Upper lobe of right lung (tissue), 1 donor: ENCODE results near the gene SLC8B1. TPM values are rescaled to one million over a fixed set of nuclear protein-coding genes. Genes with fewer than 3 reads are reported as not detected.

Experiments
- ATAC-seq: fragments of 200-7000 bp; cut with Tn5 transposase; one replicate; pipeline ENCODE4 v1.9.1; 2020; ENCODE audit warnings: mild to moderate bottlenecking, moderate library complexity
- DNase-seq: peaks from one replicate; pipeline ENCODE4 v3.0.0-alpha.2; 2020
- H3K27ac ChIP-seq: fragments of 200-600 bp; one replicate; pipeline ENCODE4 v1.8.0; 2022
- H3K27me3 ChIP-seq: fragments of 200-600 bp; one replicate; pipeline ENCODE4 v1.8.0; 2022; ENCODE audit warnings: mild to moderate bottlenecking
- H3K36me3 ChIP-seq: fragments of 200-600 bp; one replicate; pipeline ENCODE4 v1.8.0; 2022
- H3K4me1 ChIP-seq: fragments of 200-600 bp; one replicate; pipeline ENCODE4 v1.8.0; 2022
- H3K4me3 ChIP-seq: fragments of 200-600 bp; one replicate; pipeline ENCODE4 v1.8.0; 2022; ENCODE audit warnings: mild to moderate bottlenecking
- H3K9me3 ChIP-seq: fragments of 200-600 bp; one replicate; pipeline ENCODE4 v1.8.0; 2022
- intact Hi-C: fragments of 100-400 bp; cut with DNase I; formaldehyde crosslinking; loops from one replicate; pipeline ENCODE4 v1.11.0; 2022
- total RNA-seq: library from RNA; stranded (reverse); fragmentation: NEBNext Ultra II Directional; extraction: Animal tissue kit (Norgen Biotek cat#: 25700); gene quantifications from one replicate; pipeline ENCODE4 v1.2.1, GENCODE V29; 2021
- TF ChIP-seq, protein P1 (sequence below): fragments of 200-600 bp; IDR thresholded peaks from one replicate; pipeline ENCODE4 v1.8.0; 2022; ENCODE audit warnings: antibody characterized with exemption
- donor health status: DM: no; HTN: yes; CAD: no; lungs with severe emphysema.

SLC8B1 gene
- total RNA-seq, 1 donor from 2014 or later, result 42.8 TPM

DNA sequence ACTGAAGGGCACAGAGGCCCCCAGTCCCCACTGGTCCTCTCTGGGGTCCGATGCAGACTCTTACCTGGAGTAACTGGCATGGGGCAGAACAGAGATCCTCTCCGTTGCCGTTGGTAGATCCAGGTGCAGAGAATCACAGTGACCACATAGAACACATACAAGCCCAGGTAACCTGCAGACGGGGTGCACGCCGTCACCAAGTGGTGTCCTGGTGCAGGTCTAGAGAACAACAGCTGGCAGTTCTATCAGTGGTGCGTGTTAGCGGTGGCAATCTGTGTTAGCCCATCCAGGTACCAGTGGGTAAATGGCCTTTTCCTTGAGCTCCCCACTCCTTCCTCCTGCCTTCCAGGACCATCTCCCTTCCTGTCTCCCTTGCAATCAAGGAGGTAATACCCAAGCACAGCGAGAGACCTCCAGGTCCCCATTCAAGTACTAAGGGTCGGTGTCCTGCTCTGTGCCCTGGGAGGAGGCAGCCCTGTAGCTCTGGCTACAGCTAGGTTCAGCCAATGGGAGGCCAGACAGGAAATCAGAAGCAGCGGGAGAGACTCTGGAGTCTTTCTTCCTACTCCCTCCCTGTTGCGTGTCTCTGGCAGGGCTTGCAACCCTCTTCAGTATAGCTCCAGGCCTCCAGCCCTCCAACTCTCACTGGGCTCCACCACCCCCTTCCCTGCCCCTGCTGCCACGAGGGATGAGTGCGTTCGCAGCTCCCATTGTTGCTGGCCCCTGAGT, 15.8 kb downstream of the SLC8B1 start:
- no peak for ATAC-seq

DNA sequence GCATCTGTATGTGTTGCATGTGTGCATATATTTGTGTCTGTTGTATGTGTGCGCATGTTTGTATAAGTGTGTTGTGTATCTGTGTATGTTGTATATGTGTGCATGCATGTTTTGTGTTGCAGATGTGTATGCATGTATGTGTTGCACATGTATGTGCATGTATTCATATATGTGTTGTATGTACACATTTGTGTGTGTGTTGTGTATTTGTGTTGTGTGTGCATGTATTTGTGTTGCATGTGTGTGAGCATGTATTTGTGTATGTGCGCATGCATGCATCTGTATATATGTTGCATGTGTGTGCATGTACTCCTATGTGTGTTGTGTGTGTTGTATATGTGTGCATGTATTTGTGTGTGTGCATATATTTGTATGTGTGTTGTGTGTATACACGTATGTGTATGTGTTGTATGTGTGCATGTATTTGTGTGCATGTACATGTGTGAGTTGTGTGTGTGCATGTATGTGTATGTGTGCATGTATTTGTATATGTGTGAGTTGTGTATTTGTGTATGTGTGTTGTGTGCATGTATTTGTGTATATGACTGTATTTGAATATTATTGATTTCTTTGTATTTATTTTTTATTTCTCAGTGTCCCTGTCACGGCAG, 16.8 kb downstream of the SLC8B1 start:
- no peaks in the 10 kb centered on the region for H3K4me1 ChIP-seq
- ATAC-seq, result no peak
- TF ChIP-seq, protein P1, sequence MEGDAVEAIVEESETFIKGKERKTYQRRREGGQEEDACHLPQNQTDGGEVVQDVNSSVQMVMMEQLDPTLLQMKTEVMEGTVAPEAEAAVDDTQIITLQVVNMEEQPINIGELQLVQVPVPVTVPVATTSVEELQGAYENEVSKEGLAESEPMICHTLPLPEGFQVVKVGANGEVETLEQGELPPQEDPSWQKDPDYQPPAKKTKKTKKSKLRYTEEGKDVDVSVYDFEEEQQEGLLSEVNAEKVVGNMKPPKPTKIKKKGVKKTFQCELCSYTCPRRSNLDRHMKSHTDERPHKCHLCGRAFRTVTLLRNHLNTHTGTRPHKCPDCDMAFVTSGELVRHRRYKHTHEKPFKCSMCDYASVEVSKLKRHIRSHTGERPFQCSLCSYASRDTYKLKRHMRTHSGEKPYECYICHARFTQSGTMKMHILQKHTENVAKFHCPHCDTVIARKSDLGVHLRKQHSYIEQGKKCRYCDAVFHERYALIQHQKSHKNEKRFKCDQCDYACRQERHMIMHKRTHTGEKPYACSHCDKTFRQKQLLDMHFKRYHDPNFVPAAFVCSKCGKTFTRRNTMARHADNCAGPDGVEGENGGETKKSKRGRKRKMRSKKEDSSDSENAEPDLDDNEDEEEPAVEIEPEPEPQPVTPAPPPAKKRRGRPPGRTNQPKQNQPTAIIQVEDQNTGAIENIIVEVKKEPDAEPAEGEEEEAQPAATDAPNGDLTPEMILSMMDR, result no peak
- H3K27me3 ChIP-seq, result no peaks in the 10 kb centered on the region
- H3K27ac ChIP-seq, result no peak overlapping the region
- DNase-seq, result no peak
- peaks cover 73% of the 10 kb centered on the region for H3K36me3 ChIP-seq
- intact Hi-C loops, result no loop called here
- no peak overlapping the region for H3K4me3 ChIP-seq
- no peaks in the 10 kb centered on the region for H3K9me3 ChIP-seq

More for the DNA sequence above, 15.8 kb downstream of the SLC8B1 start:
- no peak overlapping the region for H3K27ac ChIP-seq
- H3K4me3 ChIP-seq, result no peak overlapping the region
- no peaks in the 10 kb centered on the region for H3K9me3 ChIP-seq
- no peak for DNase-seq
- H3K4me1 ChIP-seq, result no peaks in the 10 kb centered on the region
- peaks cover 65% of the 10 kb centered on the region for H3K36me3 ChIP-seq
- no peaks in the 10 kb centered on the region for H3K27me3 ChIP-seq
- TF ChIP-seq, protein P1, result no peak
- intact Hi-C loops, result no loop called here

DNA sequence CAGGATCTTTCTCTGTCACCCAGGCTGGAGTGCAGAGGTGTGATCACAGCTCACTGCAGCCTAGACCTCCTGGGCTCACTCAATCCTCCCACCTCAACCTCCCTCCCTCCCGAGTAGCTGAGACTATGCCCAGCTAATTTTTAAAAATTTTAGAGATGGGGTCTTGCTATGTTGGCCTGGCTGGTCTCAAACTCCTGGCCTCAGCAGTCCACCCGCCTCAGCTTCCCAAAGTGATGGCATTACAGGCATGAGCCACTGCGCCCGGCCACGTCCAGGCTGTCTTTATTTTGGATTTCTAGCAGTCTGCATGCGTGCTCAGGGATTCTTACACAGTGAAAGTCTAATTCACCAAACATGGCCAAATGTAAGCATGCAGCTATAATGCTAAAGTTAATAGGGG, 17.8 kb downstream of the SLC8B1 start:
- intact Hi-C loops, result no loop called here
- no peak for DNase-seq
- peaks cover 84% of the 10 kb centered on the region for H3K36me3 ChIP-seq

DNA sequence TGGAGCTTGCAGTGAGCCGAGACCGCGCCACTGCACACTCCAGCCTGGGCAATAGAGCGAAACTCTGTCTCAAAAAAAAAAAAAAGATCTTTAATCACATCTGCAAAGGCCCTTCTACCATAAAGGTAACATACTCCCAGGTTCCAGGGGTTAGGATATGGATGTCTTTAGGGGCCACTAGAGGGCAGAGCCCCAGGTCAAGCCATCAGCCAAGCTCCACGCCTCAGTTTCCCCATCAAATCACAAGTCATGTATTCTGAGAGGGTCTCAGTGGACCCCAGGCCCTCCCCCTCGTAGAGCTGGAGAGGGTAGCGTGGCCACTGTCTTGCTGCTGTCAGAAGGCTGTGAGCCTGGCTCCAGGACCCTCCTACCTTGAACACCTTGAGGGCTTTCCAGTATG, 18.8 kb downstream of the SLC8B1 start:
- intact Hi-C loops, result no loop called here
- Histone ChIP-seq H3K4me1 (no peaks in the 10 kb centered on the region), H3K9me3 (no peaks in the 10 kb centered on the region), H3K27ac (no peak overlapping the region), H3K27me3 (no peaks in the 10 kb centered on the region), H3K36me3 (peaks cover 88% of the 10 kb centered on the region), H3K4me3 (no peak overlapping the region)
- TF ChIP-seq, protein P1, result no peak
- DNase-seq (no peak), ATAC-seq (no peak)

More for the DNA sequence above, 17.8 kb downstream of the SLC8B1 start:
- TF ChIP-seq, protein P1, result no peak
- no peak overlapping the region for H3K27ac ChIP-seq
- H3K4me1 ChIP-seq, result no peaks in the 10 kb centered on the region
- no peaks in the 10 kb centered on the region for H3K27me3 ChIP-seq
- H3K9me3 ChIP-seq, result no peaks in the 10 kb centered on the region
- no peak for ATAC-seq
- no peak overlapping the region for H3K4me3 ChIP-seq

DNA sequence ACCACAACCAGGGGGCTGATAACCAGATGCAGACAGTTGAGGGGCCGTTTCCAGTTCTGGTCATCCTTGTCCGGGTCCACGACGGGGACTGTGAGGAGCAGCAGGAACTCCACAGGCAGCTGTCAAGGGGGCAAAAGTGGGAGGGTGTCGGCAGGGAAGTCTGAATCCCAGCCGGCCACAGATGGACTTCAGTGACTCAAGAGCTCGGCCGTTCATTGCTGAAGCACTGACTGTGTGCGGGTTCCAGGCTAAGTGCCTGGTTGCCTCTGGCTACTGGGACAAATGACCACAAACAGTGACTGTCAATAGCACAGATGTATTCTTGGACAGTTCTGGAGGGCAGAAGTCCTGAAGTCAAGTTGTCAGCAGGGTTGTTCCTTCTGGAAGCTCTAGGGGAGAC, 19.6 kb downstream of the SLC8B1 start:
- Histone ChIP-seq H3K4me1 (no peaks in the 10 kb centered on the region), H3K36me3 (peaks cover 85% of the 10 kb centered on the region), H3K27ac (no peak overlapping the region), H3K9me3 (no peaks in the 10 kb centered on the region), H3K4me3 (no peak overlapping the region), H3K27me3 (no peaks in the 10 kb centered on the region)
- intact Hi-C loops, result no loop called here
- DNase-seq (no peak), ATAC-seq (no peak)
- TF ChIP-seq, protein P1, result no peak
